Cardiac septum (tissue), 1 donor: Measurements from ENCODE around the gene VKORC1L1. TPM values are rescaled to one million over a fixed set of nuclear protein-coding genes. Genes with fewer than 3 reads are reported as not detected.
A peak's percentile ranks its signal among the peaks of the same experiment; 100 is the strongest.
"Not testable (repeated sequence)": the region's sequence is repeated elsewhere in the genome, so short reads cannot be mapped to it uniquely, and the experiment has no call there.

ENCODE experiments used
- DNase-seq: peaks from one replicate; pipeline ENCODE4 v3.0.0-alpha.2; 2020; ENCODE audit warnings: low spot score
- intact Hi-C: fragments of 100-400 bp; cut with DNase I; formaldehyde crosslinking; loops from one replicate; pipeline ENCODE4 v1.14.0; 2022
- total RNA-seq: library from RNA; stranded (reverse); fragmentation: NEBNext Ultra II Directional; extraction: Animal tissue kit (Norgen Biotek cat#: 25700); gene quantifications from one replicate; pipeline ENCODE4 v1.2.1, GENCODE V29; 2021
- donor health status: DM: no; HTN: no; CAD: no.

VKORC1L1 gene
- total RNA-seq, 1 donor from 2014 or later, result 18.7 TPM

- DNase-seq, result no peak
- intact Hi-C loops, result no loop called here
Observed at GRCh38 chr7:65968256-65969185, 95.6 kb downstream of the VKORC1L1 start.

- no peak for DNase-seq
- intact Hi-C loops, result no loop called here
Observed at GRCh38 chr7:65971021-65971420, 98.1 kb downstream of the VKORC1L1 start.

- no peak for DNase-seq
- intact Hi-C loops, result no loop called here
Observed at GRCh38 chr7:65972976-65973375, 100.1 kb downstream of the VKORC1L1 start.

- no peak for DNase-seq
- intact Hi-C loops, result no loop called here
Observed at GRCh38 chr7:65974191-65974801, 101.4 kb downstream of the VKORC1L1 start.

- DNase-seq, result no peak
- intact Hi-C loops, result no loop called here
Observed at GRCh38 chr7:65974876-65975275, 102.0 kb downstream of the VKORC1L1 start.

- DNase-seq, result no peak
- intact Hi-C loops, result no loop called here
Observed at GRCh38 chr7:65975814-65976445, 103.1 kb downstream of the VKORC1L1 start.

GRCh38 chr7:65976659-65977196 is 103.9 kb downstream of the VKORC1L1 start:
- intact Hi-C loops, result no loop called here
- no peak for DNase-seq

- intact Hi-C loops, result no loop called here
- no peak for DNase-seq
Observed at GRCh38 chr7:65978891-65979582, 106.2 kb downstream of the VKORC1L1 start.

GRCh38 chr7:65979583-65980477 is 107.0 kb downstream of the VKORC1L1 start:
- DNase-seq, result no peak
- intact Hi-C loops, result loop anchor here (10.0 kb wide), 2 partner anchors 105 to 225 kb away; partner anchors contain the start of gene VKORC1L1

- peak; percentile 83 for DNase-seq
- intact Hi-C loops, result loop anchor here (10.0 kb wide), 2 partner anchors 106 to 226 kb away; partner anchors contain the start of gene VKORC1L1
Observed at GRCh38 chr7:65980478-65981250, 107.8 kb downstream of the VKORC1L1 start.

- intact Hi-C loops, result loop anchor here (10.0 kb wide), 2 partner anchors 107 to 227 kb away; partner anchors contain the start of gene VKORC1L1
- peak; percentile 97 for DNase-seq
Observed at GRCh38 chr7:65981965-65982792, 109.3 kb downstream of the VKORC1L1 start, which contains the start of gene GUSB. Gene GUSB (minus strand): TSS chr7:65982213. CDS start chr7:65982183, 30 bp downstream.

GRCh38 chr7:65983965-65984658 is 111.2 kb downstream of the VKORC1L1 start:
- intact Hi-C loops, result loop anchor here (10.0 kb wide), 2 partner anchors 109 to 229 kb away; partner anchors contain the start of gene VKORC1L1
- DNase-seq, result no peak

- intact Hi-C loops, result loop anchor here (10.0 kb wide), 2 partner anchors 113 to 233 kb away; partner anchors contain the start of gene VKORC1L1
- no peak for DNase-seq
Observed at GRCh38 chr7:65988084-65988483, 115.2 kb downstream of the VKORC1L1 start.

GRCh38 chr7:65988503-65988902 is 115.6 kb downstream of the VKORC1L1 start:
- not testable (repeated sequence) for DNase-seq
- intact Hi-C loops, result loop anchor here (10.0 kb wide), 2 partner anchors 114 to 234 kb away; partner anchors contain the start of gene VKORC1L1

- intact Hi-C loops, result loop anchor here (10.0 kb wide), 2 partner anchors 115 to 235 kb away; partner anchors contain the start of gene VKORC1L1
- DNase-seq, result no peak
Observed at GRCh38 chr7:65989694-65990080, 116.8 kb downstream of the VKORC1L1 start.

- DNase-seq, intact Hi-C loops: not testable (repeated sequence)
Observed at GRCh38 chr7:65991829-65992228, 119.0 kb downstream of the VKORC1L1 start.
